Stimulated activated CD4-positive, alpha-beta T cell treated with anti-CD3 and anti-CD28 coated beads, TNF-alpha, amount 100 ng/mL, for 4 hours (primary cell): ENCODE data around the gene PBX1.

ENCODE experiments used
- DNase-seq, 3 experiments: peaks; one replicate each; pipeline ENCODE4 v3.0.0-alpha.2; 2020; ENCODE audit warnings: low read depth in 3 of 3

PBX1 gene

GRCh38 chr1:164806531-164806930, 247.5 kb downstream of the PBX1 start:
- no peak for DNase-seq

GRCh38 chr1:164813776-164814175, 254.8 kb downstream of the PBX1 start:
- no peak for DNase-seq

GRCh38 chr1:164821648-164822047, 262.7 kb downstream of the PBX1 start:
- no peak for DNase-seq

- DNase-seq, result no peak
These were observed 264.7 kb downstream of the PBX1 start for GRCh38 chr1:164823486-164824279.

GRCh38 chr1:164824542-164824941, 265.6 kb downstream of the PBX1 start:
- DNase-seq, result no peak

- DNase-seq, result no peak
These were observed 271.6 kb downstream of the PBX1 start for GRCh38 chr1:164830628-164831027.

- no peak for DNase-seq
These were observed 275.7 kb downstream of the PBX1 start for GRCh38 chr1:164834641-164835040.

GRCh38 chr1:164836614-164837018, 277.6 kb downstream of the PBX1 start:
- no peak for DNase-seq

- DNase-seq, result no peak
These were observed 279.8 kb downstream of the PBX1 start for GRCh38 chr1:164838786-164839185.

- no peak for DNase-seq
These were observed 282.0 kb downstream of the PBX1 start for GRCh38 chr1:164840936-164841335.

GRCh38 chr1:164841702-164842465, 282.9 kb downstream of the PBX1 start:
- no peak for DNase-seq

- DNase-seq, result no peak
These were observed 283.9 kb downstream of the PBX1 start for GRCh38 chr1:164842870-164843269.

- no peak for DNase-seq
These were observed 284.9 kb downstream of the PBX1 start for GRCh38 chr1:164843743-164844500.

GRCh38 chr1:164846731-164847691, 288.0 kb downstream of the PBX1 start:
- no peak for DNase-seq

- no peak for DNase-seq
These were observed 294.2 kb downstream of the PBX1 start for GRCh38 chr1:164853146-164853545.

GRCh38 chr1:164855716-164856329, 296.8 kb downstream of the PBX1 start:
- DNase-seq, result no peak

- no peak for DNase-seq
These were observed 297.4 kb downstream of the PBX1 start for GRCh38 chr1:164856381-164856780.

- DNase-seq, result no peak
These were observed 298.5 kb downstream of the PBX1 start for GRCh38 chr1:164857439-164857838.

GRCh38 chr1:164858096-164858632, 299.2 kb downstream of the PBX1 start:
- no peak for DNase-seq

GRCh38 chr1:164861632-164862031, 302.6 kb downstream of the PBX1 start:
- no peak for DNase-seq
